ENCODE data around the gene AFAP1.

GRCh38 chr4:7739918-7740865 is 199.5 kb downstream of the AFAP1 start:
- TF ChIP-seq CTCF (optimal IDR thresholded peaks at IDR 0.05 in 1 of 3, IDR thresholded peaks at IDR 0.05 in 1 of 3, conservative IDR thresholded peaks at IDR 0.05 in 1 of 3; ENCODE audit: extremely low read depth in 1 of 3, insufficient read depth in 2 of 3, low read length in 3 of 3) (no peak), EZH2 (IDR thresholded peaks at IDR 0.05; ENCODE audit: low read length) (no peak)
